ENCODE results near the gene CDC42EP3. TPM values are rescaled to one million over a fixed set of nuclear protein-coding genes. Genes with fewer than 3 reads are reported as not detected.

The CDC42EP3 gene
- total RNA-seq, 2 experiments from 2014 or later, result 51.1 to 52.2 TPM

DNA sequence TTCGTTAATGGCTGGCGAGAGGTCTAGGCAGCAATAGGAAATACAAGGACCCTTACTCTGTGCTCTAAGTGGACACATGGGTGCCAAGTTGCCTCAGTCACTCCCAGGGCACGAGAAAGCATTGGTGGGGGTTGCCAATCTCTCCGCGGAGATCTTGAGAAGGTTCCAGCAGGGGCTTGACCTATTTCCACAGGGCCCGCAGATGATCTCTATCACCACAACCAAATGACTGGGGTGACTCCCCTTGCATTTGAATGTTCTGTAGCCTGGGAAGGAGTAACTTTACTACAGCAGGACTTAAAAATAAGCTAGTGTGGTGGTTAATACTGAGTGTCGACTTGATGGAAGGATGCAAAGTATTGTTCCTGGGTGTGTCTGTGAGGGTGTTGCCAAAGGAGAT, 8.1 kb downstream of the CDC42EP3 start:
- H3K9me3 Mint-ChIP-seq, result no peaks in the 10 kb centered on the region
- H3K4me3 Mint-ChIP-seq, result no peak overlapping the region
- POLR2A ChIA-PET, result no interaction called here
- CTCF ChIA-PET, result no interaction called here
- peak overlapping the region; percentile 18 for H3K27ac Mint-ChIP-seq
- peaks cover 67% of the 10 kb centered on the region for H3K4me1 Mint-ChIP-seq
- DNase-seq, result no peak
- no peaks in the 10 kb centered on the region for H3K27me3 Mint-ChIP-seq
- H3K36me3 Mint-ChIP-seq (ENCODE audit: low read depth), result peaks cover 80% of the 10 kb centered on the region

DNA sequence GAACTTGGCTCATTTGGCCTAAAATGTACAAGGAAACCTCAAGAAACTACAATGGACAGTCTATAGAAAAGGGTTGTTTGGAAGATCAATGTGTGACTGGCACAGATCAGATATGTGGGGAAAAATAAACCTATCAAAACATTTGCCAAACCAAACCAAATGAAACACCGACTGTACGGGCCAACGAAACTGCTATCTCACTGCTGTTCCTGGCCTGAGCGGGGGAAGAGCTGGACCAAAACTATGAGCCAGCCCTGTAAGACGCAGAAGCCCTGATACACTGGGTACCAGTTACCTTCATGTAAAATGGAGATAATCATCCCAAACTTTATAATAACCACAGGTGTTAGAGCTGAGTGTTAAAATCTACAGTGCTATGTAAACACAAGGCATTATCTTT, 11.7 kb downstream of the CDC42EP3 start:
- Mint-ChIP-seq H3K27ac (no peak overlapping the region), H3K36me3 (ENCODE audit: low read depth) (peaks cover 81% of the 10 kb centered on the region), H3K4me3 (no peak overlapping the region), H3K4me1 (peaks cover 76% of the 10 kb centered on the region), H3K9me3 (no peaks in the 10 kb centered on the region), H3K27me3 (no peaks in the 10 kb centered on the region)
- POLR2A ChIA-PET, result interaction anchor here (1.4 kb wide), 1 partner anchor 34 kb away, joined by 4 read pairs; no protein-coding TSS in a partner anchor
- no peak for DNase-seq
- CTCF ChIA-PET, result no interaction called here

GRCh38 chr2:37658682-37659081, 12.8 kb downstream of the CDC42EP3 start:
- ChIA-PET POLR2A (interaction anchor here (1.1 kb wide), 1 partner anchor 12 kb away, joined by 5 read pairs; no protein-coding TSS in a partner anchor), CTCF (interaction anchor here (2.4 to 2.9 kb wide), 2 partner anchors 11 to 174 kb away, joined by 6 to 10 read pairs; no protein-coding TSS in a partner anchor)
- Mint-ChIP-seq H3K4me1 (peaks cover 81% of the 10 kb centered on the region), H3K27ac (peak overlapping the region; percentile 17), H3K27me3 (no peaks in the 10 kb centered on the region), H3K9me3 (no peaks in the 10 kb centered on the region), H3K4me3 (no peak overlapping the region), H3K36me3 (ENCODE audit: low read depth) (peaks cover 82% of the 10 kb centered on the region)
- DNase-seq, result no peak

DNA sequence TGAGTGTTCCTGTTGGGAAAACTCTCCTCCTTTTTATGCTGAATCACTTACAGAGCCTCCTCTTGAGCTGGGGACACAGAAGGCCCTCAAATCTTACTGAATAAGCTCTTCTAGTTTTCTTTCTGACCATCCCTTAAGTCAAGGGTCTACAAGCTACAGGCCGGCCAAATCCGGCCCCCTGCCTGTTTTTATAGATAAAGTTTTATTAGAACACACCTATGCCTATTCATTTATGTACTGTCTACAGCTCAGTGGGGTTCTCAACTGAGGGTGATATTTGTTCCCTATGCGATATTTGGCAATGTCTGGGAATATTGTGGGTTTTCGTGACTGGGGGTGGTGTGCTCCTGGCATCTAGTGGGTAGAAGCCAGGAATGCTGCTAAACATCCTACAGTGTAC, 14.0 kb downstream of the CDC42EP3 start:
- ChIA-PET CTCF (interaction anchor here (1.0 to 2.9 kb wide), 6 partner anchors 9 to 419 kb away, joined by 3 to 10 read pairs (median 5); partner anchors contain the start of gene CYP1B1), POLR2A (interaction anchor here (1.1 to 2.7 kb wide), 10 partner anchors 8 to 281 kb away, joined by 3 to 18 read pairs (median 4); partner anchors contain the start of gene CDC42EP3)
- H3K27ac Mint-ChIP-seq, result peak overlapping the region; percentile 73
- H3K9me3 Mint-ChIP-seq, result no peaks in the 10 kb centered on the region
- no peak for DNase-seq
- H3K4me3 Mint-ChIP-seq, result peak overlapping the region; percentile 29
- H3K27me3 Mint-ChIP-seq, result no peaks in the 10 kb centered on the region
- peaks cover 81% of the 10 kb centered on the region for H3K36me3 Mint-ChIP-seq (ENCODE audit: low read depth)
- peaks cover 88% of the 10 kb centered on the region for H3K4me1 Mint-ChIP-seq

- CTCF ChIA-PET, result interaction anchor here (1.0 to 2.9 kb wide), 8 partner anchors 8 to 420 kb away, joined by 3 to 10 read pairs (median 5); partner anchors contain the start of genes CDC42EP3 and CYP1B1
- Mint-ChIP-seq H3K36me3 (ENCODE audit: low read depth) (peaks cover 77% of the 10 kb centered on the region), H3K9me3 (no peaks in the 10 kb centered on the region), H3K27ac (peak overlapping the region; percentile 84), H3K27me3 (no peaks in the 10 kb centered on the region), H3K4me3 (peak overlapping the region; percentile 29), H3K4me1 (peaks cover 91% of the 10 kb centered on the region)
- POLR2A ChIA-PET, result interaction anchor here (0.7 to 2.7 kb wide), 14 partner anchors 9 to 280 kb away, joined by 3 to 18 read pairs (median 4); partner anchors contain the start of gene CDC42EP3
- peak; percentile 37 for DNase-seq
Observed at GRCh38 chr2:37656512-37657423, 14.7 kb downstream of the CDC42EP3 start.

- peaks cover 96% of the 10 kb centered on the region for H3K4me1 Mint-ChIP-seq
- H3K9me3 Mint-ChIP-seq, result no peaks in the 10 kb centered on the region
- ChIA-PET POLR2A (interaction anchor here (0.6 to 2.7 kb wide), 11 partner anchors 11 to 69 kb away, joined by 3 to 18 read pairs (median 4); partner anchors contain the start of gene CDC42EP3), CTCF (interaction anchor here (1.0 to 2.9 kb wide), 5 partner anchors 9 to 241 kb away, joined by 3 to 10 read pairs (median 4); no protein-coding TSS in a partner anchor)
- H3K27ac Mint-ChIP-seq, result peak overlapping the region; percentile 84
- DNase-seq, result no peak
- no peaks in the 10 kb centered on the region for H3K27me3 Mint-ChIP-seq
- peak overlapping the region; percentile 51 for H3K4me3 Mint-ChIP-seq
- peaks cover 75% of the 10 kb centered on the region for H3K36me3 Mint-ChIP-seq (ENCODE audit: low read depth)
Observed at GRCh38 chr2:37654932-37655841, 16.3 kb downstream of the CDC42EP3 start.

GRCh38 chr2:37654419-37654818, 17.0 kb downstream of the CDC42EP3 start:
- Mint-ChIP-seq H3K4me3 (peak overlapping the region; percentile 51), H3K36me3 (ENCODE audit: low read depth) (peaks cover 75% of the 10 kb centered on the region)

GRCh38 chr2:37653805-37654378, 17.6 kb downstream of the CDC42EP3 start:
- ChIA-PET POLR2A (interaction anchor here (1.2 to 2.2 kb wide), 5 partner anchors 9 to 66 kb away, joined by 3 to 15 read pairs (median 4); partner anchors contain the start of gene CDC42EP3), CTCF (interaction anchor here (1.4 to 1.5 kb wide), 2 partner anchors 224 to 239 kb away, joined by 4 to 7 read pairs; no protein-coding TSS in a partner anchor)
- Mint-ChIP-seq H3K27me3 (no peaks in the 10 kb centered on the region), H3K36me3 (ENCODE audit: low read depth) (peaks cover 69% of the 10 kb centered on the region), H3K4me1 (peaks cover 94% of the 10 kb centered on the region), H3K4me3 (peak overlapping the region; percentile 49), H3K9me3 (no peaks in the 10 kb centered on the region), H3K27ac (peak overlapping the region; percentile 84)
- DNase-seq, result no peak

More at GRCh38 chr2:37654419-37654818, 17.0 kb downstream of the CDC42EP3 start:
- H3K4me1 Mint-ChIP-seq, result peaks cover 96% of the 10 kb centered on the region
- H3K9me3 Mint-ChIP-seq, result no peaks in the 10 kb centered on the region
- peak overlapping the region; percentile 84 for H3K27ac Mint-ChIP-seq
- ChIA-PET CTCF (interaction anchor here (1.0 to 1.5 kb wide), 3 partner anchors 132 to 240 kb away, joined by 3 to 7 read pairs (median 4); no protein-coding TSS in a partner anchor), POLR2A (interaction anchor here (0.6 to 2.2 kb wide), 7 partner anchors 10 to 67 kb away, joined by 3 to 15 read pairs (median 3); partner anchors contain the start of gene CDC42EP3)
- H3K27me3 Mint-ChIP-seq, result no peaks in the 10 kb centered on the region
- DNase-seq, result no peak

GRCh38 chr2:37653093-37653492, 18.3 kb downstream of the CDC42EP3 start:
- peaks cover 94% of the 10 kb centered on the region for H3K4me1 Mint-ChIP-seq
- CTCF ChIA-PET, result interaction anchor here (0.5 kb wide), 1 partner anchor 116 kb away, joined by 3 read pairs; no protein-coding TSS in a partner anchor
- peak overlapping the region; percentile 59 for H3K27ac Mint-ChIP-seq
- peaks cover 71% of the 10 kb centered on the region for H3K36me3 Mint-ChIP-seq (ENCODE audit: low read depth)
- DNase-seq, result no peak
- peaks cover 2% of the 10 kb centered on the region for H3K9me3 Mint-ChIP-seq
- no peak overlapping the region for H3K4me3 Mint-ChIP-seq
- POLR2A ChIA-PET, result interaction anchor here (1.4 to 2.2 kb wide), 4 partner anchors 9 to 66 kb away, joined by 3 to 15 read pairs (median 10); partner anchors contain the start of gene CDC42EP3
- no peaks in the 10 kb centered on the region for H3K27me3 Mint-ChIP-seq

DNA sequence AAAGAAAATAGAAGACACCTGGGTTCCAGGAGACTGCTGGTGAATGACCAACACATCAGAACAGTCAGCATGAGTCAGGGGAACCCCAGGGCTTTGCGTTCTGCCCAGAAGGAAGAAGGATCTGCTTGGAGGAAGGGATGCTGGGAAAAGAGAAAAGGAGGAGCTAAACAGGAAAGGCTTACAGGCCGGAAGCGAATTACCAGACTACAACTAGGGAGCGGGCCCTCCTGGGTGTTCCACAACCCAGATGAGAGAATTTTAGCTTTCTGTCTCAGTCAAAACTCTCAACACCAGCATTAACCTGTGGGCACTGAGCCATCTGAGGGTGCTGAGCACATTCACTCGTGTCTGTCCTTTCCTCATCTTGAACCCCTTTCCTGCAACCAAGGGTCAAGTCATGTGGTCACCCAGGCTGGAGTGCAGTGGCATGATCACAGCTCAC, 19.2 kb downstream of the CDC42EP3 start:
- H3K4me1 Mint-ChIP-seq, result peaks cover 94% of the 10 kb centered on the region
- CTCF ChIA-PET, result no interaction called here
- peak overlapping the region; percentile 29 for H3K27ac Mint-ChIP-seq
- H3K27me3 Mint-ChIP-seq, result no peaks in the 10 kb centered on the region
- H3K4me3 Mint-ChIP-seq, result no peak overlapping the region
- peaks cover 5% of the 10 kb centered on the region for H3K9me3 Mint-ChIP-seq
- POLR2A ChIA-PET, result interaction anchor here (0.7 to 1.1 kb wide), 4 partner anchors 19 to 180 kb away, joined by 3 to 5 read pairs (median 4); partner anchors contain the start of gene CDC42EP3
- DNase-seq, result no peak
- H3K36me3 Mint-ChIP-seq (ENCODE audit: low read depth), result peaks cover 73% of the 10 kb centered on the region

DNA sequence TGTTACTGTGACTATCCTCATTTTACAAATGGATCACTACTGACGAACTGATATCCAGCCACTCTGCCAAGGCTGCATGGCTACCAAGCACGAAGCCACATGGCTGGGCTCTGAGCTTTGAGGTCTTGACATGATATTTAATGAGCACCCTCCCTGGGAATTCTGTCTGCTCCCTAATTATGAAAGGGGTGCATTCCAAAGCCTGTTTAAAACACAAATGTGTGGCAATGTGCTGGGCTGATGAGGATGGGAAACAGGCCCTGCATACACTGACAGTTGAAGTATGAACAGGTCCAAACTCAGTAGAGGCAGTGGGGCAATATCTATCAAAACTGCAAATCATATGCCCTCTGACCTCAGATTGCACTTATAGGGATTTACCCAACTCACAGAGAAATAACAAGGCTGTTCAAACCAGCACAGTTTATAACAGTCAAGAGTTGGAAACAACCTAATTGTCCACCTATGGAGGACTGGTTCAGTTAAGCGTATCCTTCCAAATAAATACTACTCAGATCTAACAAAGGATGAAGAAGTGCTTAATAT, 20.8 kb downstream of the CDC42EP3 start:
- CTCF ChIA-PET, result no interaction called here
- no peak overlapping the region for H3K27ac Mint-ChIP-seq
- peaks cover 80% of the 10 kb centered on the region for H3K36me3 Mint-ChIP-seq (ENCODE audit: low read depth)
- POLR2A ChIA-PET, result interaction anchor here (3.4 kb wide), 1 partner anchor 20 kb away, joined by 29 read pairs; the partner anchor contains the start of gene CDC42EP3
- peaks cover 94% of the 10 kb centered on the region for H3K4me1 Mint-ChIP-seq
- no peak for DNase-seq
- H3K4me3 Mint-ChIP-seq, result no peak overlapping the region
- H3K9me3 Mint-ChIP-seq, result peaks cover 7% of the 10 kb centered on the region
- no peaks in the 10 kb centered on the region for H3K27me3 Mint-ChIP-seq
